ENCODE measurements around the gene FGF18.
A peak's percentile ranks its signal among the peaks of the same experiment; 100 is the strongest.

DNA sequence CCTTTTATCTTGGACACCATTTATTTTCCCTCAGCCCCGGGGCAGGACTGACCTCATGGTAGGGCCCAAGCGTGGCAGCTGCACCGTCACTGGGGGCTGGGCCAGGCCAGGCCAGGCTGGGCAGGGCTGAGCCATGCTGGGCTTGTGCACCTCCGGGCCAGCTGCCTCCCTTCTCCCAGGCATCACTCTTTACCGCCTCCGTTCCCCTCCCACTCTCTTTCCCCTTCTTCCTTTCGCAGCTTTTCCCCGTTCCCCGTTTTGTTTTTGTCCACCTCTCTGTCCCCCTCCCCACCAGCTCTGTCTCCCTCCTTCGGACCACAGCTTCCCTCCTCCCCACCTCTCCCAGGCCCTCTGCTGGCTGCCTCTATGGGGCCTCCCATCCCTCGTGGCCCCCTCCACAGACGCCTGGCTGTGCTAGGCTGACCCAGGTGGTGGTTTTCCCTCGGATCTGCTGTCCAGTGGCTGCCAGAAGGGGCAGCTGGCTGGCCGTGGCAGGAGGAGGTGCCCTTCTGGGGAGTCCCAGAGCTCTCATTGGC, 17.9 kb downstream of the FGF18 start:
- TF ChIP-seq, protein P1, sequence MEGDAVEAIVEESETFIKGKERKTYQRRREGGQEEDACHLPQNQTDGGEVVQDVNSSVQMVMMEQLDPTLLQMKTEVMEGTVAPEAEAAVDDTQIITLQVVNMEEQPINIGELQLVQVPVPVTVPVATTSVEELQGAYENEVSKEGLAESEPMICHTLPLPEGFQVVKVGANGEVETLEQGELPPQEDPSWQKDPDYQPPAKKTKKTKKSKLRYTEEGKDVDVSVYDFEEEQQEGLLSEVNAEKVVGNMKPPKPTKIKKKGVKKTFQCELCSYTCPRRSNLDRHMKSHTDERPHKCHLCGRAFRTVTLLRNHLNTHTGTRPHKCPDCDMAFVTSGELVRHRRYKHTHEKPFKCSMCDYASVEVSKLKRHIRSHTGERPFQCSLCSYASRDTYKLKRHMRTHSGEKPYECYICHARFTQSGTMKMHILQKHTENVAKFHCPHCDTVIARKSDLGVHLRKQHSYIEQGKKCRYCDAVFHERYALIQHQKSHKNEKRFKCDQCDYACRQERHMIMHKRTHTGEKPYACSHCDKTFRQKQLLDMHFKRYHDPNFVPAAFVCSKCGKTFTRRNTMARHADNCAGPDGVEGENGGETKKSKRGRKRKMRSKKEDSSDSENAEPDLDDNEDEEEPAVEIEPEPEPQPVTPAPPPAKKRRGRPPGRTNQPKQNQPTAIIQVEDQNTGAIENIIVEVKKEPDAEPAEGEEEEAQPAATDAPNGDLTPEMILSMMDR (IDR thresholded peaks at IDR 0.05), result peak in 4 of 7 experiments; percentile 34 to 64 (median 50)
- TF ChIP-seq POLR2A (IDR thresholded peaks at IDR 0.05), result peak; percentile 34 to 66 (median 58)
